OCI-LY1 (cell line): ENCODE measurements around the gene ARHGEF17.

Experiments used
- EZH2 ChIP-seq: fragments of 200-600 bp; sonication (generic), shearing (Covaris generic); IDR thresholded peaks from 2 replicates; pipeline ENCODE4 v1.8.0; 2017; ENCODE audit warnings: borderline replicate concordance, mixed run types, mild to moderate bottlenecking, antibody characterized with exemption, low read length, moderate library complexity, mixed read lengths
- TF ChIP-seq, protein P1 (sequence below): fragments of 200-600 bp; sonication (generic), shearing (Covaris generic); IDR thresholded peaks from 2 replicates; pipeline ENCODE4 v1.5.1; 2017; ENCODE audit warnings: mild to moderate bottlenecking, antibody characterized with exemption, low read length, moderate library complexity, mixed read lengths

DNA sequence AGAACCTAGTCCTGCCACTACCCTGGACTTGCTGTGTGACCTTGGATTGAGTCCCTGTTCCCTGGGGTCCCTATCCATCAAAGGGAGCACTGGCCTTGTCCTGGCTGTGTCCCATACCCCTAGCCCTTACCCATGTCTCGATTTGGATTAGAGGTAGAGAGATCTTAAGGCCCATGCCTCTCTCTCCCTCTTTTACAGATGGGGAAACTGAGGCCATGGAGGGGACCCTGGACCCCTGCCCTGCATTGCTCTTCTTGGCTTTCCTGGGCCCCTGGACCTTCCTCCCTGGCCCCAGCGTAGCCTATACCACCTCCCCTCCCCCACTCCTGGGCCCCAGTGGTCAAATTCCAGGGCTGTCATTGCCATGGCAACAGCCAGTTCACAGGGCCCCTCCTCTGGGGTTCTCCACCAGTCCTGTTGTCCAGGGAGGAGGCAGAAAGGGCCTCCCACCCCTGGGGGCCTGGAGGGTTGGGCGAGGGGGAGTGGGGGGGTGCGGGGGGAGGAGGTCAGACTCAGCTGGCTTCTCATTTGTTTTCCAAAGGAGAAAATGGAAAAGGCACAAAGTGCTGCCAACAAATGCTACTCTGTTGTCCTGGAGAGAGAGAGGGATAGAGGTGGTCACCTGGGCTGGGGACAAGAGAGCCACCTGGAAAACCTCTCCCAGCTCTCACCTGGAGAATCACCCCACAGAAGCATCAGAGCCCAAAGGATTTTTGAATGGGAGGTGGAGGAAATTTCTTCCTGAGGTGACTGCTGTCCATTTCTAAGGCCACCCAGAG lies 23.3 kb downstream of the ARHGEF17 start:
- TF ChIP-seq, protein P1, sequence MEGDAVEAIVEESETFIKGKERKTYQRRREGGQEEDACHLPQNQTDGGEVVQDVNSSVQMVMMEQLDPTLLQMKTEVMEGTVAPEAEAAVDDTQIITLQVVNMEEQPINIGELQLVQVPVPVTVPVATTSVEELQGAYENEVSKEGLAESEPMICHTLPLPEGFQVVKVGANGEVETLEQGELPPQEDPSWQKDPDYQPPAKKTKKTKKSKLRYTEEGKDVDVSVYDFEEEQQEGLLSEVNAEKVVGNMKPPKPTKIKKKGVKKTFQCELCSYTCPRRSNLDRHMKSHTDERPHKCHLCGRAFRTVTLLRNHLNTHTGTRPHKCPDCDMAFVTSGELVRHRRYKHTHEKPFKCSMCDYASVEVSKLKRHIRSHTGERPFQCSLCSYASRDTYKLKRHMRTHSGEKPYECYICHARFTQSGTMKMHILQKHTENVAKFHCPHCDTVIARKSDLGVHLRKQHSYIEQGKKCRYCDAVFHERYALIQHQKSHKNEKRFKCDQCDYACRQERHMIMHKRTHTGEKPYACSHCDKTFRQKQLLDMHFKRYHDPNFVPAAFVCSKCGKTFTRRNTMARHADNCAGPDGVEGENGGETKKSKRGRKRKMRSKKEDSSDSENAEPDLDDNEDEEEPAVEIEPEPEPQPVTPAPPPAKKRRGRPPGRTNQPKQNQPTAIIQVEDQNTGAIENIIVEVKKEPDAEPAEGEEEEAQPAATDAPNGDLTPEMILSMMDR, result no peak
- no peak for TF ChIP-seq EZH2
